Measurements from ENCODE around the gene SPDYE4. TPM values are rescaled to one million over a fixed set of nuclear protein-coding genes. Genes with fewer than 3 reads are reported as not detected.
"Not testable (repeated sequence)": the region's sequence is repeated elsewhere in the genome, so short reads cannot be mapped to it uniquely, and the experiment has no call there.

SPDYE4 gene
- polyA plus RNA-seq (ENCODE audit: insufficient read length in 3 of 3): under 1 TPM in 1 of 3 donors, not detected in 2; 0.27 TPM

GRCh38 chr17:8758137-8758596 is at the start of gene SPDYE4:
Gene SPDYE4, minus strand, starts transcription at chr17:8758546. Its CDS starts 164 bp downstream, at chr17:8758382.
- DNase-seq (ENCODE audit: low read depth in 3 of 3, low spot score in 2 of 3): no peak

GRCh38 chr17:8806926-8807550 is 48.7 kb upstream of the SPDYE4 start:
- no peak for DNase-seq (ENCODE audit: low read depth in 3 of 3, low spot score in 2 of 3)

GRCh38 chr17:8806253-8806925 is 48.0 kb upstream of the SPDYE4 start:
- no peak for DNase-seq (ENCODE audit: low read depth in 3 of 3, low spot score in 2 of 3)

- not testable (repeated sequence) for DNase-seq (ENCODE audit: low read depth in 3 of 3, low spot score in 2 of 3)
Observed at GRCh38 chr17:8805396-8805795, 47.0 kb upstream of the SPDYE4 start.

- DNase-seq (ENCODE audit: low read depth in 3 of 3, low spot score in 2 of 3): no peak
Observed at GRCh38 chr17:8803531-8804420, 45.4 kb upstream of the SPDYE4 start.

GRCh38 chr17:8801135-8801840 is 42.9 kb upstream of the SPDYE4 start:
- DNase-seq (ENCODE audit: low read depth in 3 of 3, low spot score in 2 of 3): no peak

- no peak for DNase-seq (ENCODE audit: low read depth in 3 of 3, low spot score in 2 of 3)
Observed at GRCh38 chr17:8800656-8801055, 42.3 kb upstream of the SPDYE4 start.

GRCh38 chr17:8799570-8800212 is 41.3 kb upstream of the SPDYE4 start:
- DNase-seq (ENCODE audit: low read depth in 3 of 3, low spot score in 2 of 3): no peak

GRCh38 chr17:8798846-8799569 is 40.7 kb upstream of the SPDYE4 start, which contains the start of gene MFSD6L:
Gene MFSD6L, minus strand, starts transcription at chr17:8799365. Its CDS starts 245 bp downstream, at chr17:8799120.
- no peak for DNase-seq (ENCODE audit: low read depth in 3 of 3, low spot score in 2 of 3)

- no peak for DNase-seq (ENCODE audit: low read depth in 3 of 3, low spot score in 2 of 3)
Observed at GRCh38 chr17:8798176-8798845, 40.0 kb upstream of the SPDYE4 start.

GRCh38 chr17:8797621-8798175 is 39.4 kb upstream of the SPDYE4 start:
- no peak for DNase-seq (ENCODE audit: low read depth in 3 of 3, low spot score in 2 of 3)

- DNase-seq (ENCODE audit: low read depth in 3 of 3, low spot score in 2 of 3): no peak
Observed at GRCh38 chr17:8794636-8795035, 36.3 kb upstream of the SPDYE4 start.

GRCh38 chr17:8793649-8794048 is 35.3 kb upstream of the SPDYE4 start:
- no peak for DNase-seq (ENCODE audit: low read depth in 3 of 3, low spot score in 2 of 3)

- DNase-seq (ENCODE audit: low read depth in 3 of 3, low spot score in 2 of 3): no peak
Observed at GRCh38 chr17:8792646-8793045, 34.3 kb upstream of the SPDYE4 start.

- no peak for DNase-seq (ENCODE audit: low read depth in 3 of 3, low spot score in 2 of 3)
Observed at GRCh38 chr17:8791910-8792270, 33.5 kb upstream of the SPDYE4 start.

GRCh38 chr17:8791248-8791909 is 33.0 kb upstream of the SPDYE4 start:
- no peak for DNase-seq (ENCODE audit: low read depth in 3 of 3, low spot score in 2 of 3)

- DNase-seq (ENCODE audit: low read depth in 3 of 3, low spot score in 2 of 3): no peak
Observed at GRCh38 chr17:8789743-8790142, 31.4 kb upstream of the SPDYE4 start.

GRCh38 chr17:8788998-8789397 is 30.7 kb upstream of the SPDYE4 start:
- no peak for DNase-seq (ENCODE audit: low read depth in 3 of 3, low spot score in 2 of 3)

All from right renal cortex interstitium (tissue), 3 donors.